MV-4-11 (cell line): ENCODE measurements around the gene TUB.
A peak's percentile ranks its signal among the peaks of the same experiment; 100 is the strongest.

Experiments
- DNase-seq: peaks from one replicate; lab custom pipeline; 2025; lab: John Stamatoyannopoulos, UW

The TUB gene

GRCh38 chr11:8092587-8093424 lies 11.8 kb downstream of the TUB start:
- DNase-seq: peak; percentile 41

GRCh38 chr11:8093931-8094575 lies 13.0 kb downstream of the TUB start:
- DNase-seq: no peak

GRCh38 chr11:8094656-8095055 lies 13.6 kb downstream of the TUB start:
- no peak for DNase-seq

- DNase-seq: no peak
These were observed 14.4 kb downstream of the TUB start for GRCh38 chr11:8095371-8095770.

GRCh38 chr11:8095806-8096522 lies 15.0 kb downstream of the TUB start:
- no peak for DNase-seq

- no peak for DNase-seq
These were observed 15.6 kb downstream of the TUB start for GRCh38 chr11:8096575-8096974.

- DNase-seq: no peak
These were observed 16.1 kb downstream of the TUB start for GRCh38 chr11:8097062-8097461.

- peak; percentile 81 for DNase-seq
These were observed 16.5 kb downstream of the TUB start for GRCh38 chr11:8097468-8097867.

- DNase-seq: no peak
These were observed 16.9 kb downstream of the TUB start for GRCh38 chr11:8097926-8098325.

GRCh38 chr11:8098361-8098760 lies 17.4 kb downstream of the TUB start:
- no peak for DNase-seq

GRCh38 chr11:8098879-8099278 lies 17.9 kb downstream of the TUB start:
- DNase-seq: no peak

GRCh38 chr11:8099291-8099899 lies 18.4 kb downstream of the TUB start:
- peak; percentile 67 for DNase-seq

- DNase-seq: no peak
These were observed 19.1 kb downstream of the TUB start for GRCh38 chr11:8100158-8100557.

- no peak for DNase-seq
These were observed 19.6 kb downstream of the TUB start for GRCh38 chr11:8100605-8101004.

- DNase-seq: no peak
These were observed 20.4 kb downstream of the TUB start for GRCh38 chr11:8101421-8101820.

- DNase-seq: no peak
These were observed 21.4 kb downstream of the TUB start for GRCh38 chr11:8102296-8102915.

- no peak for DNase-seq
These were observed 22.0 kb downstream of the TUB start for GRCh38 chr11:8102965-8103364.

GRCh38 chr11:8103909-8104308 lies 22.9 kb downstream of the TUB start:
- DNase-seq: no peak

GRCh38 chr11:8105133-8105532 lies 24.1 kb downstream of the TUB start:
- no peak for DNase-seq

GRCh38 chr11:8105666-8106065 lies 24.7 kb downstream of the TUB start:
- no peak for DNase-seq

GRCh38 chr11:8106679-8107078 lies 25.7 kb downstream of the TUB start:
- no peak for DNase-seq

GRCh38 chr11:8107642-8108041 lies 26.6 kb downstream of the TUB start:
- DNase-seq: no peak
